Endothelial cell of umbilical vein (primary cell): ENCODE data around the gene BCAS3.

Source experiments
- POLR2A ChIP-seq: IDR thresholded peaks from 2 replicates; pipeline ENCODE4 v1.6.1; 2012; ENCODE audit warnings: low read depth, mild to moderate bottlenecking, control low read depth, low read length
- TF ChIP-seq, protein P1 (sequence below), 2 donors: IDR thresholded peaks; 1 replicate in 1 of 2; 2 replicates in 1 of 2; pipeline ENCODE4 v1.5.1; 2011; ENCODE audit warnings: low read length in 2 of 2, mild to moderate bottlenecking in 2 of 2, moderate library complexity in 2 of 2, control low read depth in 1 of 2, inconsistent platforms in 1 of 2, low read depth in 1 of 2; ENCODE audit not compliant: insufficient read depth in 1 of 2; ENCODE audit errors: extremely low read depth in 1 of 2

DNA sequence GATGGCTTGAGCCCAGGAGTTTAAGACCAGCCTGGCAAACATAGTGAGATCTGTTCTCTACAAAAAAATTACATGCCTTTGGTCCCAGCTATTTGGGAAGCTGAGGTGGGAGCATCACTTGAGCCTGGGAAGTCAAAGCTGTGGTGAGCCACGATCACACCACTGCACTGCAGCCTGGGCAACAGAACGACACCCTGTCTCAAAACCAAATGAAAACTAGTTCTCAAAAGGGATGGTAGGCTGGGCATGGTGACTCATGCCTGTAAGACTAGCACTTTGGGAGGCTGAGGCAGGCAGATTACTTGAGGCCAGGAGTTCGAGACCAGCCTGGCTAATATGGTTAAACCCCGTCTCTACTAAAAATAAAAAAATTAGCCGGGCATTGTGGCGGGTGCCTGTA, 46.5 kb upstream of the BCAS3 start:
- TF ChIP-seq, protein P1, sequence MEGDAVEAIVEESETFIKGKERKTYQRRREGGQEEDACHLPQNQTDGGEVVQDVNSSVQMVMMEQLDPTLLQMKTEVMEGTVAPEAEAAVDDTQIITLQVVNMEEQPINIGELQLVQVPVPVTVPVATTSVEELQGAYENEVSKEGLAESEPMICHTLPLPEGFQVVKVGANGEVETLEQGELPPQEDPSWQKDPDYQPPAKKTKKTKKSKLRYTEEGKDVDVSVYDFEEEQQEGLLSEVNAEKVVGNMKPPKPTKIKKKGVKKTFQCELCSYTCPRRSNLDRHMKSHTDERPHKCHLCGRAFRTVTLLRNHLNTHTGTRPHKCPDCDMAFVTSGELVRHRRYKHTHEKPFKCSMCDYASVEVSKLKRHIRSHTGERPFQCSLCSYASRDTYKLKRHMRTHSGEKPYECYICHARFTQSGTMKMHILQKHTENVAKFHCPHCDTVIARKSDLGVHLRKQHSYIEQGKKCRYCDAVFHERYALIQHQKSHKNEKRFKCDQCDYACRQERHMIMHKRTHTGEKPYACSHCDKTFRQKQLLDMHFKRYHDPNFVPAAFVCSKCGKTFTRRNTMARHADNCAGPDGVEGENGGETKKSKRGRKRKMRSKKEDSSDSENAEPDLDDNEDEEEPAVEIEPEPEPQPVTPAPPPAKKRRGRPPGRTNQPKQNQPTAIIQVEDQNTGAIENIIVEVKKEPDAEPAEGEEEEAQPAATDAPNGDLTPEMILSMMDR (IDR thresholded peaks at IDR 0.05; ENCODE audit: extremely low read depth in 1 of 2, insufficient read depth in 1 of 2, low read depth in 1 of 2, low read length in 2 of 2): no peak
- no peak for TF ChIP-seq POLR2A
